Hair follicular keratinocyte (primary cell): Measurements from ENCODE around the gene NOP14. TPM values are rescaled to one million over a fixed set of nuclear protein-coding genes. Genes with fewer than 3 reads are reported as not detected.

ENCODE experiments used
- total RNA-seq: library from RNA; depleted of rRNA; stranded (reverse); fragments of >200 nt; gene quantifications from 2 replicates; pipeline ENCODE4 v1.2.3, GENCODE V29; 2015

Gene NOP14
- total RNA-seq = 21.7 and 28.2 TPM in 2 replicates

GRCh38 chr4:2963175-2963965 is at the start of gene NOP14, which contains the start of gene GRK4:
TSS of gene NOP14 (minus strand) at chr4:2963406. CDS start at chr4:2963319, 87 bp downstream.
TSS of gene GRK4 (plus strand) at chr4:2963571. CDS start at chr4:2964071, 500 bp downstream.

Other genes with a start within 250 kb of the NOP14 start
- gene TNIP2, start 207.1 kb downstream of the NOP14 start, total RNA-seq = 57.9 and 60.1 TPM in 2 replicates
- gene SH3BP2, start 170.3 kb downstream of the NOP14 start, total RNA-seq = 6.5 and 12.9 TPM in 2 replicates
- 79.7 and 104 TPM in 2 replicates for gene ADD1, start 119.6 kb downstream of the NOP14 start, total RNA-seq
- gene GRK4, start 165 bp upstream of the NOP14 start, total RNA-seq = 3.4 and 3.7 TPM in 2 replicates
- not detected in 2 replicates for gene HTT-AS, start 111.1 kb upstream of the NOP14 start, total RNA-seq
- gene HTT, start 111.3 kb upstream of the NOP14 start, total RNA-seq = 26.1 and 26.5 TPM in 2 replicates